Endodermal cell (in vitro differentiated cells): ENCODE measurements around the gene APPBP2. TPM values are rescaled to one million over a fixed set of nuclear protein-coding genes. Genes with fewer than 3 reads are reported as not detected.

Experiments used
- DNase-seq: peaks from one replicate; pipeline ENCODE4 v3.0.0-alpha.2; 2017
- H3K27ac ChIP-seq: 2 replicates; pipeline ENCODE4 v1.5.1; 2013; ENCODE audit warnings: mild to moderate bottlenecking, low read depth, low read length, moderate library complexity
- H3K27me3 ChIP-seq: 2 replicates; pipeline ENCODE4 v1.6.1; 2013; ENCODE audit warnings: mild to moderate bottlenecking, low read length, moderate library complexity; ENCODE audit not compliant: insufficient read depth, control insufficient read depth, poor library complexity, severe bottlenecking
- H3K36me3 ChIP-seq: 2 replicates; pipeline ENCODE4 v1.7.0; 2013; ENCODE audit warnings: mild to moderate bottlenecking, low read length, moderate library complexity; ENCODE audit not compliant: control insufficient read depth, insufficient read depth
- H3K4me1 ChIP-seq: one replicate; pipeline ENCODE4 v1.7.0; 2013; ENCODE audit warnings: low read length; ENCODE audit not compliant: control insufficient read depth, insufficient read depth
- H3K4me3 ChIP-seq: 2 replicates; pipeline ENCODE4 v1.5.1; 2013; ENCODE audit warnings: mild to moderate bottlenecking, low read length, moderate library complexity
- H3K9ac ChIP-seq: 2 replicates; pipeline ENCODE4 v1.6.1; 2013; ENCODE audit warnings: mild to moderate bottlenecking, low read length, moderate library complexity; ENCODE audit not compliant: poor library complexity, severe bottlenecking; ENCODE audit errors: extremely low read depth
- H3K9me3 ChIP-seq: 2 replicates; pipeline ENCODE4 v1.6.1; 2013; ENCODE audit warnings: mild to moderate bottlenecking, low read length, moderate library complexity; ENCODE audit not compliant: control insufficient read depth
- H3K27ac Mint-ChIP-seq: 2 replicates; pipeline ENCODE4 v1.8.0; 2020; ENCODE audit warnings: mixed read lengths
- H3K27me3 Mint-ChIP-seq: 2 replicates; pipeline ENCODE4 v1.8.0; 2021; ENCODE audit warnings: mild to moderate bottlenecking, mixed read lengths; ENCODE audit not compliant: insufficient read depth
- H3K36me3 Mint-ChIP-seq: 2 replicates; pipeline ENCODE4 v1.8.0; 2020; ENCODE audit warnings: low read depth, mixed read lengths
- H3K4me1 Mint-ChIP-seq: 2 replicates; pipeline ENCODE4 v1.8.0; 2020; ENCODE audit warnings: mixed read lengths
- H3K4me3 Mint-ChIP-seq: 2 replicates; pipeline ENCODE4 v1.8.0; 2020; ENCODE audit warnings: mild to moderate bottlenecking, moderate library complexity, mixed read lengths
- H3K9me3 Mint-ChIP-seq: 2 replicates; pipeline ENCODE4 v1.8.0; 2020; ENCODE audit warnings: mild to moderate bottlenecking, mixed read lengths
- WGBS, 2 experiments: methylation state at CpG; one replicate each; pipeline versions ENCODE4 v1.1.5 to v1.1.7; 2013; ENCODE audit warnings: missing lambda C conversion rate in 2 of 2, mixed read lengths in 1 of 2; ENCODE audit not compliant: insufficient coverage in 1 of 2, insufficient read length in 1 of 2; 5-methylcytosine and 5-hydroxymethylcytosine counted together
- total RNA-seq, 2 donors: library from RNA; stranded (reverse); fragmentation: NEBNext Ultra II Directional in 1 of 2; extraction: Animal tissue kit (Norgen Biotek cat#: 25700) in 1 of 2; gene quantifications; 2 replicates in 1 of 2; 3 replicates in 1 of 2; pipeline ENCODE4 v1.2.1, GENCODE V29; 2021
- TF ChIP-seq, protein P1 (sequence below): fragments of 200-600 bp; sonication (generic); conservative IDR thresholded peaks from 2 replicates; pipeline ENCODE4 v1.5.0; 2021; ENCODE audit warnings: antibody characterized with exemption, mild to moderate bottlenecking

The APPBP2 gene
- total RNA-seq, 2 donors from 2014 or later = 25.3 to 28.1 TPM

DNA sequence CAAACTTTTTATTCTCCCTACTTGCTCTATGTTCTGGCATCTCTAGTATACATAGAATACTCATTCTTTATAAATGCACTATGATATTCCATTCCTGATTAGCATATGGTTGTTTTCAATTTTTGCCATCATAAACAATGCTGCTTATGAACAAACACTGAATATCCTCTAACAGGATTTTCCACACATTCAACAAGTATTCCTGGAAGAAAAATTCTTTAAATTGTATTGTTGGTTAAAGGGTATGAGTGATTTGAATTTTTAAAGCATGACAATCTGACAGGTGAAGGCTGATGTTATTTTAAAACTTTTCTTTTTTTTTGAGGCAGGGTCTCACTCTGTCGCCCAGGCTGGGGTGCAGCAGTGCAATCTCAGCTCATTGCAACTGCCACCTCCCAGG is 11.5 kb downstream of the APPBP2 start:
- Histone ChIP-seq H3K4me3 (no peak overlapping the region), H3K4me1 (no peaks in the 10 kb centered on the region), H3K9ac (no peak overlapping the region), H3K9me3 (no peaks in the 10 kb centered on the region), H3K27ac (no peak overlapping the region), H3K27me3 (no peaks in the 10 kb centered on the region), H3K36me3 (peaks cover 30% of the 10 kb centered on the region)
- no peaks in the 10 kb centered on the region for H3K27me3 Mint-ChIP-seq
- no peak overlapping the region for H3K27ac Mint-ChIP-seq
- TF ChIP-seq, protein P1, sequence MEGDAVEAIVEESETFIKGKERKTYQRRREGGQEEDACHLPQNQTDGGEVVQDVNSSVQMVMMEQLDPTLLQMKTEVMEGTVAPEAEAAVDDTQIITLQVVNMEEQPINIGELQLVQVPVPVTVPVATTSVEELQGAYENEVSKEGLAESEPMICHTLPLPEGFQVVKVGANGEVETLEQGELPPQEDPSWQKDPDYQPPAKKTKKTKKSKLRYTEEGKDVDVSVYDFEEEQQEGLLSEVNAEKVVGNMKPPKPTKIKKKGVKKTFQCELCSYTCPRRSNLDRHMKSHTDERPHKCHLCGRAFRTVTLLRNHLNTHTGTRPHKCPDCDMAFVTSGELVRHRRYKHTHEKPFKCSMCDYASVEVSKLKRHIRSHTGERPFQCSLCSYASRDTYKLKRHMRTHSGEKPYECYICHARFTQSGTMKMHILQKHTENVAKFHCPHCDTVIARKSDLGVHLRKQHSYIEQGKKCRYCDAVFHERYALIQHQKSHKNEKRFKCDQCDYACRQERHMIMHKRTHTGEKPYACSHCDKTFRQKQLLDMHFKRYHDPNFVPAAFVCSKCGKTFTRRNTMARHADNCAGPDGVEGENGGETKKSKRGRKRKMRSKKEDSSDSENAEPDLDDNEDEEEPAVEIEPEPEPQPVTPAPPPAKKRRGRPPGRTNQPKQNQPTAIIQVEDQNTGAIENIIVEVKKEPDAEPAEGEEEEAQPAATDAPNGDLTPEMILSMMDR = no peak
- H3K4me1 Mint-ChIP-seq = no peaks in the 10 kb centered on the region
- H3K36me3 Mint-ChIP-seq = peaks cover 49% of the 10 kb centered on the region
- H3K4me3 Mint-ChIP-seq = no peak overlapping the region
- peak; percentile 10 for DNase-seq
- 94 to 100% methylated on average over 1 of the region's 1 CpG for WGBS, 2 experiments
- H3K9me3 Mint-ChIP-seq = no peaks in the 10 kb centered on the region

GRCh38 chr17:60514053-60514452 is 12.0 kb downstream of the APPBP2 start:
- Histone ChIP-seq H3K36me3 (peaks cover 25% of the 10 kb centered on the region), H3K27ac (no peak overlapping the region), H3K27me3 (no peaks in the 10 kb centered on the region), H3K4me1 (no peaks in the 10 kb centered on the region), H3K9ac (no peak overlapping the region), H3K4me3 (no peak overlapping the region), H3K9me3 (no peaks in the 10 kb centered on the region)
- TF ChIP-seq, protein P1 = no peak
- WGBS, 2 experiments = 98 to 100% methylated on average over 2 to 3 of the region's 3 CpGs
- no peaks in the 10 kb centered on the region for H3K27me3 Mint-ChIP-seq
- DNase-seq = peak; percentile 15
- H3K4me1 Mint-ChIP-seq = no peaks in the 10 kb centered on the region
- H3K9me3 Mint-ChIP-seq = no peaks in the 10 kb centered on the region
- H3K36me3 Mint-ChIP-seq = peaks cover 47% of the 10 kb centered on the region
- H3K4me3 Mint-ChIP-seq = no peak overlapping the region
- no peak overlapping the region for H3K27ac Mint-ChIP-seq

DNA sequence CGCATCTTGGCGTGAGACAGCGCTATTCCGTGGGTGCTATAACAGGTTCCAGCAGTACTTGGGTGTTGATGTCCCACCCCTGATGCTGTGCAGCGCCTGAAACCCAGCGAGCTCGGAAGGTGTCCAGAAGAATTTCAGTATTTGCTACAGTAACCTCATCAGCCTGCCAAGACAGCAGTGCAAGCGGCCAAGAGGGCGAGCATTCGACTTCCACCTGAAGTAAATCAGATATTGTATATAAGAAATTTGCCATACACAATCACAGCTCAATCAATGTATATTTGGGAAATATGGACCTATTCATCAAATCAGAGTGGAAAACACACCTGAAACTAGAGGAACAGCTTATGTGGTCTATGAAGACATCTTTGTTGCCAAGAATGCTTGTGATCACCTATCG is 13.0 kb downstream of the APPBP2 start:
- Histone ChIP-seq H3K9ac (no peak overlapping the region), H3K4me3 (no peak overlapping the region), H3K4me1 (no peaks in the 10 kb centered on the region), H3K9me3 (no peaks in the 10 kb centered on the region), H3K27me3 (no peaks in the 10 kb centered on the region), H3K36me3 (peaks cover 18% of the 10 kb centered on the region), H3K27ac (no peak overlapping the region)
- no peak overlapping the region for H3K4me3 Mint-ChIP-seq
- DNase-seq = peak; percentile 12
- no peaks in the 10 kb centered on the region for H3K4me1 Mint-ChIP-seq
- H3K9me3 Mint-ChIP-seq = no peaks in the 10 kb centered on the region
- TF ChIP-seq, protein P1 = no peak
- H3K27ac Mint-ChIP-seq = no peak overlapping the region
- peaks cover 43% of the 10 kb centered on the region for H3K36me3 Mint-ChIP-seq
- H3K27me3 Mint-ChIP-seq = no peaks in the 10 kb centered on the region
- WGBS, 2 experiments = 92 to 100% methylated on average over 8 to 11 of the region's 11 CpGs
